HG02623 (cell line): ENCODE data around the gene RNU7-1.

ENCODE experiments used
- ATAC-seq: cut with Tn5 transposase; IDR thresholded peaks from one replicate; pipeline ENCODE4 v1.9.1; 2021; ENCODE audit warnings: moderate library complexity; ENCODE audit not compliant: unreplicated experiment

RNU7-1 gene

GRCh38 chr12:6963016-6963731, 19.6 kb downstream of the RNU7-1 start:
- no peak for ATAC-seq

GRCh38 chr12:6963791-6964413, 20.3 kb downstream of the RNU7-1 start:
- no peak for ATAC-seq

- no peak for ATAC-seq
These were observed 21.0 kb downstream of the RNU7-1 start for GRCh38 chr12:6964605-6965025.

DNA sequence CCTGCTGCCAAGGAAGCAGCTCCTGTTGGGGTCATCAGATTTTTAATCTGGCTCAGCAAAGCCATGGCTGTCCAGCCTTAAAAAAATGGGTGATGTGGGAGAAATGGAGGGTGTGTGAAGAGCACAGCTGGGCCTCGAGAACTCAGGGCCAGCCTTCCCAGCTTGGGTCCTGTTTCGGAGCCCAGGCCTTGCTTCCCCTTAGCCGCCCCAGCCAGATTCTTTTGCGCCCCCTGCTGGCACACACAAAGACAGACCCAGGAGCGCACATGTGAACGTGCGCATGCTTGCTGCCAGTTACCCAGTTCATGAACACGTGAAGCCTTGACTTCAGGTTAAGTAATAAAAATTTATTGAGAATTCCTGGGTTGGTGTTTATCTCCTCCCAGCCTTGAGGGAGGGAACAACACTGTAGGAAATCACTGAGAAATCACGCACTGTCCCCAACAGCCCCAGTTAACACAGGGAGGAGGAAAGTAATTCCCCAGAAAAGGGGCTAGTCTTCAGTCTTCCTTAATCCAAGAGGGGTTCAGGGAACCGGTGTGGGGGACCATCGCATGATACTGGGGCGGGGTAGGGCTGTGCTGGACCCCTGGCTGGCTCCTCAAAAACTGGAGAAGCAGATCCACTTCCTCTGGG, 21.5 kb downstream of the RNU7-1 start:
- ATAC-seq: no peak

GRCh38 chr12:6965714-6966113, 22.1 kb downstream of the RNU7-1 start:
- no peak for ATAC-seq

DNA sequence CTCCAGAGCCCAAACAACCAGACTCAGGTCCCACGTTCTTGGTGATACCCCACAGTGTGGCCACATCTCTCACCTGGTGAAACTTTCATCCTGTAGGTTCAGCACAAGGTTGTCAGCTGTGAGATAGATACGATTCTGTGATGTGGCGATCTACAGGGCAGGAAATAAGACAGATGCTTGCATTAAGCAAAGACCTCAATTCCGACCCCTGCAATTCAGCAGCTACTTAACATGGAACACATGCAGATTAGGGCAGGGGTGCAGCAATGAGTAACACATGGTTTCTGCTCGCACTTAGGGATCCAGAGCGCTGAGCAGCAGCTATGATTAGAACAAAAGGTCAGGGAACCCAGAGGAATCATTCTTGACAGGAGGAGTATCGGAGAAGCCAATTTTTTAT, 22.7 kb downstream of the RNU7-1 start:
- no peak for ATAC-seq

GRCh38 chr12:6967651-6968100, 24.1 kb downstream of the RNU7-1 start:
- ATAC-seq: no peak

DNA sequence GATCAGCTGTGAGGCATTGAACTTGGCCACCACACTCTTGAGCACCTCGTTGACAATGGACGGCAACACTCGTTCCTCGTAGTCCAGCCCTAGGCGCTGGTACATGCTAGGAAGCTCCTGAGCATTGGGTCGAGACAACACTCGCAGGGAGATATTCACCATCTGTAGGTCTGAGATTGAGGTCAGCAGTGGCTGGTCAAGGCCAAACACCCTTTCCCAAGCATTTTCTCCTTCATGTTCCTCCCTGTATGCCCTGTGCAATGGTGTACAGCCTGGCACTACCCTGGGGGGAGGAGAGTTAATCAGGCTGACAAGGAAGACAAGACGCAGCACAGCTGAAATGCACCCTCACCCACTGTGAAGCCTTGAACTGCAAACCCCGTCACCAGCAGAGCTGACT, 24.8 kb downstream of the RNU7-1 start:
- ATAC-seq: no peak

GRCh38 chr12:6970096-6970527, 26.5 kb downstream of the RNU7-1 start:
- ATAC-seq: peak; percentile 22

DNA sequence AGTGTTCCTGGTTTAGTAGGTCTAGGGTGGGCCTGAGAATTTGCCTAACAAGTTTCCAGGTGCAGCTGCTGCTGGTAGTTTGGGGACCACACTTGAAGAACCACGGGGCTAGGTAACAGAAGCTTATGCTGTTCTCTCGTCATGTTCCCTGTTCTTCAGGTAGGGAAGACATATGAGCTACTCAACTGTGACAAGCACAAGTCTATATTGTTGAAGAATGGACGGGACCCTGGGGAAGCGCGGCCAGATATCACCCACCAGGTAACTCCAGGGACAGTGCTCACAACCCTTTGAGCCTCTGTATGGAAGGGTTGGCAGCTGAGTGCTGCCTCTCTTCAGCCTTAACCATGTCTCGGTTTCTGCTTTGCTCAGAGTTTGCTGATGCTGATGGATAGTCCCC, 30.6 kb downstream of the RNU7-1 start:
- no peak for ATAC-seq

- no peak for ATAC-seq
These were observed 31.8 kb downstream of the RNU7-1 start for GRCh38 chr12:6975297-6976032.

DNA sequence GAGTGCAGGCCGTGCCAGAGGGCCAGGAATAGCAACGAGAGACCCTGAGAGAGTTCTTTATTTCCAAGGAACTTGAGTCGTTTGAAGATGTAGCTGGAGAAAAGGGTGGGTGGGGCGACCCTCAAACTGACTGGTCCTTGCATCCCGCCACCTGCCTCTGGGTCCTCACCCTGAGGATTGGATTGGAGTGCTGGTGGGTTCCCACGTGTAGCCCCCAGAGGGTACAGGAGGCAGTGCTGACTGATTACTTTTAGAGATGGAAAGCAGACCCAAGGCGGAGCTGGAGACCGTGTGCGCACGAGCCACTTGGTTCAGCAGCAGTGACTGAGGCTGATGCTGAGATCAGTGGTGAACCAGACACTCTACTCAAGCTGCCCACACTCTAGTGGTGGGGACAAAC, 34.0 kb downstream of the RNU7-1 start:
- no peak for ATAC-seq

DNA sequence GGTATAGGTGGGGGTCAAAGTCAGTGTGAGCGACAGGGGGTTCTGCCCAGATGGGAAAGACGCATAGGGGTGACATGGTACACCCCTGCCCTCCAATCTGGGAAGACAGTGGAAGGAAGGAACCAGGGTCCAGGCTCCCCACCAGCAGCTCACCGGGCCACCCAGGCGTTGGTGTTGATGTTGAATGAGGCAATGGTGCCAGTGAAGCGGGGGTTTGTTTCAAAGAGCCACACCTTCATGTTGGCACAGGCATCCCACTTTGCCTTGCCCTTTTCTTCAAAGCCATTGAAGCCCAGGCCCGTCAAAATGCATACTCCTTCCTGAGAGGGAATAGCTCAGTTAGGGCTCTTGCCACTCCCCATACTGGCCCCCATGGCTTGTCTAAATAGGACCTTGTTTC, 34.6 kb downstream of the RNU7-1 start:
- no peak for ATAC-seq

GRCh38 chr12:6978611-6979011, 35.0 kb downstream of the RNU7-1 start:
- no peak for ATAC-seq

DNA sequence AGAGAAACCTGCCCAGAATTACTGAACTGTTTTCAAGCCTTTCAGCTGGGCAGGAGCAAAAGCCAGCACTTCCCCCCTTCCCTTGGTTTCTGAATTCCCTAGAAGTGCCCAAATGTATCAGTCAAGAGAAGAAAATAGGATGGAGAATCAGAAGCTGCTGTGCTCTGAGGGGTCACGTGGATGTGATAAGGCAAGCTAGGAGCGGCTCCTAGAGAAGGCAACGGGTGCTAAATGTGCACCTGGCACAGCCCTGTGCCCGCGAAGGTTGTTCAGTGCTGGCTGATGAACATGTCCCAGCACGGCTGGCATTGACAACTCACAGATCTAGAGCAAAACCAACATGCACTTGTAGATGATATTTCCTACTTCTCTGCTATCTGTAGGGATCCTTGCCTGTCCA, 35.4 kb downstream of the RNU7-1 start:
- no peak for ATAC-seq

DNA sequence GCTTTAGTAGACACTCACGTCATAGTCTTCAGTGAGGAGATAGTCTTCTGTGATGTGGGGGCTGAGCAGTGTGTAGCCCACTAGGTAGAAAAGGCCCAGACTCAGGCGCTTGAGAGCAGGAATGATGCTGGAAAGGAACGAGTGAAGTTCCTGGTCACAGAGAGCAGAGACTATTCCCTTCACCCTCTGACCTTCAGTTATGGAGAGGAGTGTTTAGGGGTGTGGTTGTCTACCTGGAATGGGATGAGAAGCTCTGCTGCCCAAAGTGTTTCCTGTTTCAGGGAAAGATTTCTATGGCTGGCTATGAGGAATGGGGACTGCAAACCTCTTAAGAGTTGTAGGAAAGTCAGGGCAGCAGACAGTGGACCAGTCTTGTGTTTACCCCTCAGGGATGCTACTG, 35.8 kb downstream of the RNU7-1 start:
- no peak for ATAC-seq

DNA sequence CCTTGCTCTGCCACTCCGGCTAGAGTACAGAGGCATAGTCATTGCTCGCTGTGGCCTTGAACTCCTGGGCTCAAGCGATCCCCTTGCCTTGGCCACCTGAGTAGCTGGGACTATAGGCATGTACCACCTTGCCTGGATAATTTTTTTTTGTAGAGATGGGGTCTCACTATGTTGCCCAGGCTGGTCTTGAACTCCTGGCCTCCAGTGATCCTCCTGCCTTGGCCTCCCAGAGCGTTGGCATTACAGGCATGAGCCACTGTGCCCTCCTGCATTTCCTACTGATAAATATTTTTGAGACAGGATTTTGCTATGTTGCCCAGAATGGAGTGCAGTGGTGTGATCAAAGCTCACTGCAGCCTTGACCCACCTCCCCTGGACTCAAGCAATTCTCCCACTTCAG, 36.5 kb downstream of the RNU7-1 start:
- ATAC-seq: no peak

GRCh38 chr12:6980740-6981139, 37.1 kb downstream of the RNU7-1 start:
- no peak for ATAC-seq

DNA sequence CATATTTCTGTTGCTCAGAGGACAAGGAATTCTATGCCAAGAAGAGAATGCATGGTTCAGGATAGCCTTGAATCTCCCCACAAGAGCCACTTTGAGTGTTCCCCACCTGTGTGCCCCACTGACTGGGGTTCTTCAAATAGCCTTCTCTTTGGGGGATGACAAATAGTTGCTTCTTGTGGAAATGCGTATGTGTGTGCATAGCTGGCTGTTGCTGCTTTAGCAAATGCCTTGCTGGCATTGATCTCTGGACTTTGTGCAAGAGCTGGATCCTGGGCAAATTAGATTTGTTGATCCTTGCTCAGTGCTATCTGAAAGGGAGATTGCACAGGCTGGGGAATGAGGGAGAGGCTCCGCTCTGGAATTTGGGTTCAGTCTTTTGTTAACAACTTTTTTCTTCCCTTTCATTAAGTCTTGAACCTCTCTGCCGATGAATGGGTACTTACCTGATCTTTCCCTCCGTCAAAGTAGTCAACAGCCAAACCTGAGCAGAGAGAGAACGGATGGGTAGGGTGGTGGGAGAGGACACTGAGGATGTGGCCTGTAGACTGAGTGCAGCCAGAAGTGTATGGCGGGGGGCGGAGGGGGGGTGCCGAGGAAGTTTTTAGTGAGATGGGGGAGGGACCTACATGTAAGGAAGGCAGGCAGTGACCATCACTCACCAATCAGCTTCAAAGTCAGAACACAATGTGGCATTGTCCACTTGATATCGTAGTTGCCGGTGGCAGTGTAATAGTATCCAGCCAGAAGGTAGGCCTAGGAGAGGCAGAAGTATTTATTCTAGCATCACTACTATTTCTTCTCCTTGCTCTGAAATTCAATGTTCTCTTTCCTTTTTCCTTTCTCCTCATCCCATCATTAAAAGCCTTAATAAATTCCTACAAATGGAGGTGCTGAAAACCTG, 37.8 kb downstream of the RNU7-1 start:
- no peak for ATAC-seq

- ATAC-seq: no peak
These were observed 38.9 kb downstream of the RNU7-1 start for GRCh38 chr12:6982532-6982931.
